ENCODE measurements around the gene MED27. TPM values are rescaled to one million over a fixed set of nuclear protein-coding genes. Genes with fewer than 3 reads are reported as not detected.

The MED27 gene
- total and polyA plus RNA-seq, 2 of the 4 experiments (the other 2 are of a cell fraction): 50.2 to 63.4 TPM

GRCh38 chr9:131927091-131927490 lies 152.6 kb downstream of the MED27 start:
- Histone ChIP-seq H3K9me3 (ENCODE audit: control insufficient read depth, insufficient read depth, low read length) (no peaks in the 10 kb centered on the region), H2BK20ac (ENCODE audit: low read depth, low read length) (no peak overlapping the region), H3K36me3 (ENCODE audit: control insufficient read depth, insufficient read depth, low read length) (no peaks in the 10 kb centered on the region), H3K56ac (ENCODE audit: extremely low read depth, insufficient read depth, low read length) (no peak overlapping the region), H4K5ac (ENCODE audit: low read depth, low read length) (no peak overlapping the region), H3K79me1 (ENCODE audit: low read depth in 1 of 2, low read length in 2 of 2) (peaks cover 0 to 47% of the 10 kb centered on the region in 2 experiments; a peak in 2 of 4 replicates), H2BK120ac (ENCODE audit: low read depth, low read length) (no peak overlapping the region), H4K20me1 (ENCODE audit: insufficient read depth, low read length) (peaks cover 22% of the 10 kb centered on the region), H3K27ac (ENCODE audit: insufficient read depth, low read length) (no peak overlapping the region), H3K4ac (ENCODE audit: low read depth, low read length) (no peak overlapping the region), H3K9me1 (ENCODE audit: insufficient read depth, low read length) (peaks cover 17% of the 10 kb centered on the region), H4K91ac (ENCODE audit: insufficient read depth, low read depth, low read length) (no peak overlapping the region), H2BK5ac (ENCODE audit: low read depth, low read length, poor library complexity, severe bottlenecking) (no peak overlapping the region), H3K9ac (ENCODE audit: low read depth, low read length) (no peak overlapping the region), H3K4me2 (ENCODE audit: low read depth, low read length) (no peak overlapping the region), H3K27me3 (ENCODE audit: control insufficient read depth, insufficient read depth, low read length) (no peaks in the 10 kb centered on the region), H3K4me1 (ENCODE audit: control insufficient read depth, insufficient read depth, low read length) (no peaks in the 10 kb centered on the region), H4K8ac (ENCODE audit: low read depth in 2 of 2, low read length in 2 of 2) (no peak overlapping the region), H3K14ac (replicated peaks; ENCODE audit: low read depth, low read length) (no peak overlapping the region), H2AK5ac (ENCODE audit: low read depth, low read length) (no peak overlapping the region), H2AFZ (replicated peaks; ENCODE audit: low read length, poor library complexity) (no peak overlapping the region), H3K4me3 (ENCODE audit: insufficient read depth, low read depth, low read length) (no peak overlapping the region), H3K23ac (ENCODE audit: low read depth, low read length) (no peak overlapping the region), H2AK9ac (replicated peaks; ENCODE audit: low read depth, low read length, poor library complexity) (no peak overlapping the region), H3K18ac (ENCODE audit: low read depth, low read length) (no peak overlapping the region), H2BK15ac (ENCODE audit: low read depth, low read length) (no peak overlapping the region)
- in situ Hi-C loops (cut with MboI; ENCODE audit: low sequenced_read_pairs): no loop called here
- BruUV-seq (replicated peaks): no TSS peak
- CTCF ChIA-PET: no interaction called here
- WGBS, 2 experiments (ENCODE audit: extremely low coverage in 2 of 2, insufficient read length in 1 of 2): no CpG with 5 or more reads among the region's 3 CpGs
- peak; percentile 57; the same call in 1 of the 2 replicates for ATAC-seq (ENCODE audit: low read depth)
- TF ChIP-seq NFE2L2 (IDR thresholded peaks at IDR 0.05; ENCODE audit: low read depth, low read length) (no peak), CEBPB (IDR thresholded peaks at IDR 0.05; ENCODE audit: low read depth, low read length) (0 out of 2 replicates have a peak, but pooled peaks have one; percentile 19)
- dilution Hi-C loops (cut with HindIII; ENCODE audit: low sequenced_read_pairs, unreplicated experiment): no loop called here
- POLR2A ChIA-PET (ENCODE audit: unreplicated experiment): no interaction called here
- intact Hi-C loops (cut with micrococcal nuclease): no loop called here
- DNase-seq: no peak
